CD4-positive, alpha-beta T cell treated with Interferon alpha-2 for 1 hour (primary cell): ENCODE measurements around the gene ZBTB16.

Source experiments
- DNase-seq, 2 donors: peaks; one replicate each; pipeline ENCODE4 v3.0.0-alpha.2; 2020 to 2022

Gene ZBTB16

GRCh38 chr11:114059278-114059983 is at the start of gene ZBTB16:
Gene ZBTB16 (plus strand): TSS chr11:114059711. CDS start chr11:114063301, 3,590 bp downstream.
- peak; percentile 70 to 73 for DNase-seq

GRCh38 chr11:114010931-114011330 is 48.6 kb upstream of the ZBTB16 start:
- no peak for DNase-seq

GRCh38 chr11:114011443-114011842 is 48.1 kb upstream of the ZBTB16 start:
- no peak for DNase-seq

- DNase-seq, result no peak
Measured at GRCh38 chr11:114015117-114015516, 44.4 kb upstream of the ZBTB16 start.

GRCh38 chr11:114016986-114017385 is 42.5 kb upstream of the ZBTB16 start:
- DNase-seq, result no peak

- DNase-seq, result no peak
Measured at GRCh38 chr11:114017723-114018122, 41.8 kb upstream of the ZBTB16 start.

- no peak for DNase-seq
Measured at GRCh38 chr11:114019046-114019445, 40.5 kb upstream of the ZBTB16 start.

- no peak for DNase-seq
Measured at GRCh38 chr11:114019574-114019973, 39.9 kb upstream of the ZBTB16 start.

GRCh38 chr11:114025329-114025907 is 34.1 kb upstream of the ZBTB16 start:
- no peak for DNase-seq

GRCh38 chr11:114026355-114026754 is 33.2 kb upstream of the ZBTB16 start:
- peak; percentile 12 to 33 for DNase-seq

GRCh38 chr11:114027391-114027790 is 32.1 kb upstream of the ZBTB16 start:
- no peak for DNase-seq

GRCh38 chr11:114027926-114028325 is 31.6 kb upstream of the ZBTB16 start:
- DNase-seq, result no peak

GRCh38 chr11:114031246-114031966 is 28.1 kb upstream of the ZBTB16 start:
- DNase-seq, result no peak

GRCh38 chr11:114031967-114032320 is 27.6 kb upstream of the ZBTB16 start:
- no peak for DNase-seq

- no peak for DNase-seq
Measured at GRCh38 chr11:114033066-114033465, 26.4 kb upstream of the ZBTB16 start.

- DNase-seq, result no peak
Measured at GRCh38 chr11:114033572-114033971, 25.9 kb upstream of the ZBTB16 start.

GRCh38 chr11:114034956-114035355 is 24.6 kb upstream of the ZBTB16 start:
- no peak for DNase-seq

- DNase-seq, result peak; percentile 59 to 61
Measured at GRCh38 chr11:114036147-114036811, 23.2 kb upstream of the ZBTB16 start.

- DNase-seq, result no peak
Measured at GRCh38 chr11:114036958-114037357, 22.6 kb upstream of the ZBTB16 start.

GRCh38 chr11:114039551-114039950 is 20.0 kb upstream of the ZBTB16 start:
- no peak for DNase-seq

- no peak for DNase-seq
Measured at GRCh38 chr11:114040706-114041211, 18.8 kb upstream of the ZBTB16 start.

GRCh38 chr11:114042234-114042633 is 17.3 kb upstream of the ZBTB16 start:
- no peak for DNase-seq
